Colonic mucosa (tissue), 4 donors: ENCODE data around the gene EXOC4. TPM values are rescaled to one million over a fixed set of nuclear protein-coding genes. Genes with fewer than 3 reads are reported as not detected.

Experiments
- DNase-seq: peaks from one replicate; pipeline ENCODE4 v3.0.0-alpha.2; 2020
- H3K27ac ChIP-seq: fragments of 200-600 bp; one replicate; pipeline ENCODE4 v1.8.0; 2021
- H3K27me3 ChIP-seq: fragments of 200-600 bp; one replicate; pipeline ENCODE4 v1.8.0; 2021
- H3K36me3 ChIP-seq: fragments of 200-600 bp; one replicate; pipeline ENCODE4 v1.8.0; 2021
- H3K4me1 ChIP-seq: fragments of 200-600 bp; one replicate; pipeline ENCODE4 v1.8.0; 2021; ENCODE audit warnings: mild to moderate bottlenecking
- H3K4me3 ChIP-seq: fragments of 200-600 bp; one replicate; pipeline ENCODE4 v1.8.0; 2021
- H3K9ac ChIP-seq, 2 donors: one replicate each; pipeline ENCODE4 v1.7.0; 2013; ENCODE audit warnings: control low read depth in 2 of 2, low read depth in 2 of 2, low read length in 2 of 2
- H3K9me3 ChIP-seq: fragments of 200-600 bp; one replicate; pipeline ENCODE4 v1.8.0; 2021
- CTCF ChIP-seq: fragments of 200-600 bp; IDR thresholded peaks from one replicate; pipeline ENCODE4 v1.8.0; 2022; ENCODE audit warnings: antibody characterized with exemption, mild to moderate bottlenecking
- intact Hi-C: fragments of 100-400 bp; cut with DNase I; formaldehyde crosslinking; loops from one replicate; pipeline ENCODE4 v1.14.1; 2022
- total RNA-seq, 2 donors: library from RNA; stranded (reverse); fragmentation: NEBNext Ultra II Directional in 1 of 2; extraction: Animal tissue kit (Norgen Biotek cat#: 25700) in 1 of 2; gene quantifications; one replicate each; pipeline ENCODE4 v1.2.1, GENCODE V29; 2021
- donor health status: healthy.
- donor health status: DM: no; HTN: no; CAD: no.
- donor health status: DM: no; HTN: no; CAD: no.

Gene EXOC4
- total RNA-seq, 2 donors from 2014 or later, result 61.1 to 73.3 TPM

GRCh38 chr7:133297093-133297492 is 44.2 kb downstream of the EXOC4 start:
- Histone ChIP-seq H3K4me3 (no peak overlapping the region), H3K4me1 (no peaks in the 10 kb centered on the region), H3K36me3 (no peaks in the 10 kb centered on the region), H3K9me3 (no peaks in the 10 kb centered on the region), H3K27me3 (no peaks in the 10 kb centered on the region), H3K27ac (no peak overlapping the region), H3K9ac (no peak overlapping the region)
- DNase-seq, result no peak
- intact Hi-C loops, result no loop called here
- no peak for TF ChIP-seq CTCF

GRCh38 chr7:133298080-133298479 is 45.2 kb downstream of the EXOC4 start:
- TF ChIP-seq CTCF, result no peak
- Histone ChIP-seq H3K4me3 (no peak overlapping the region), H3K36me3 (no peaks in the 10 kb centered on the region), H3K27me3 (no peaks in the 10 kb centered on the region), H3K9ac (no peak overlapping the region), H3K27ac (no peak overlapping the region), H3K4me1 (no peaks in the 10 kb centered on the region), H3K9me3 (no peaks in the 10 kb centered on the region)
- no peak for DNase-seq
- intact Hi-C loops, result no loop called here

- H3K9me3 ChIP-seq, result no peaks in the 10 kb centered on the region
- no peak for DNase-seq
- H3K27ac ChIP-seq, result no peak overlapping the region
- H3K9ac ChIP-seq, result no peak overlapping the region
- no peaks in the 10 kb centered on the region for H3K27me3 ChIP-seq
- H3K4me1 ChIP-seq, result no peaks in the 10 kb centered on the region
- no peak for TF ChIP-seq CTCF
- no peaks in the 10 kb centered on the region for H3K36me3 ChIP-seq
- H3K4me3 ChIP-seq, result no peak overlapping the region
- intact Hi-C loops, result no loop called here
These were observed 46.8 kb downstream of the EXOC4 start for GRCh38 chr7:133299676-133300075.

GRCh38 chr7:133300088-133300487 is 47.2 kb downstream of the EXOC4 start:
- Histone ChIP-seq H3K36me3 (no peaks in the 10 kb centered on the region), H3K4me1 (no peaks in the 10 kb centered on the region), H3K27ac (no peak overlapping the region), H3K9ac (no peak overlapping the region), H3K27me3 (no peaks in the 10 kb centered on the region), H3K4me3 (no peak overlapping the region), H3K9me3 (no peaks in the 10 kb centered on the region)
- TF ChIP-seq CTCF, result no peak
- DNase-seq, result no peak
- intact Hi-C loops, result no loop called here

- no peak for TF ChIP-seq CTCF
- intact Hi-C loops, result no loop called here
- Histone ChIP-seq H3K9me3 (no peaks in the 10 kb centered on the region), H3K9ac (no peak overlapping the region), H3K27ac (no peak overlapping the region), H3K36me3 (no peaks in the 10 kb centered on the region), H3K27me3 (no peaks in the 10 kb centered on the region), H3K4me3 (no peak overlapping the region), H3K4me1 (no peaks in the 10 kb centered on the region)
- no peak for DNase-seq
These were observed 47.9 kb downstream of the EXOC4 start for GRCh38 chr7:133300811-133301210.

- Histone ChIP-seq H3K4me3 (no peak overlapping the region), H3K36me3 (no peaks in the 10 kb centered on the region), H3K27ac (no peak overlapping the region), H3K27me3 (no peaks in the 10 kb centered on the region), H3K4me1 (no peaks in the 10 kb centered on the region), H3K9ac (no peak overlapping the region), H3K9me3 (no peaks in the 10 kb centered on the region)
- DNase-seq, result no peak
- TF ChIP-seq CTCF, result no peak
- intact Hi-C loops, result no loop called here
These were observed 48.6 kb downstream of the EXOC4 start for GRCh38 chr7:133301444-133301843.
